ENCODE measurements around the gene SYT8. TPM values are rescaled to one million over a fixed set of nuclear protein-coding genes. Genes with fewer than 3 reads are reported as not detected.

The SYT8 gene
- total and polyA plus RNA-seq, 2 experiments from 2014 or later = not detected

DNA sequence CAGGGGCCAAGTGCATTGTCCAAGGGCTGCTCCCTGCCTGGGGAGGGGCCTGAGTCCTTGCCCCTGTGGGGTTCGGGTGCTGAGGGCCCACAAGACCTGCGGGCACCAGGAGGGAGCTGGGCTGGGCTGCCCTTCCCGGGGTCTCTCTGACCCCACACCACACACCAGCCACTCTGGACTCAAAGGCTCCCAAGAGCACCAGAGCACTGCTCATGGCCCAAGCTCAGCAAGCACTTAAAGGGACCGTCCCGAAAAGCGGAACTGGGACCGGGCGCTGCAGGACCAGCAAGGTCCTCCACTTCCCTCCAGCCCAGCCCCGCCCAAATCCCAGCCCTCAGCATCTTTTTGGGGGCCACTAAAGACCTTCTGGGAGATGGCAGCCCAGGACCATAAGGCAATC is 23.4 kb downstream of the SYT8 start:
- DNase-seq = no peak
- Histone ChIP-seq H3K79me2 (ENCODE audit: insufficient read depth) (no peaks in the 10 kb centered on the region), H3K9me2 (ENCODE audit: insufficient read depth) (no peaks in the 10 kb centered on the region), H3K9me3 (ENCODE audit: low read depth) (no peaks in the 10 kb centered on the region), H2AFZ (no peak overlapping the region), H4K20me1 (ENCODE audit: insufficient read depth) (no peaks in the 10 kb centered on the region), H3K4me2 (ENCODE audit: unreplicated experiment) (no peak overlapping the region), H3K4me1 (ENCODE audit: insufficient read depth) (0 out of 2 replicates have a peak, but pooled peaks cover 2% of the 10 kb centered on the region), H3F3A (ENCODE audit: insufficient read depth) (no peaks in the 10 kb centered on the region), H3K27ac (no peak overlapping the region), H3K27me3 (replicated peaks; ENCODE audit: insufficient read depth) (peaks cover 4% of the 10 kb centered on the region; the same call in 1 of the 2 replicates), H3K9ac (no peak overlapping the region), H3K36me3 (ENCODE audit: low read depth) (no peaks in the 10 kb centered on the region), H3K4me3 (no peak overlapping the region)
- TF ChIP-seq EZH2 (IDR thresholded peaks at IDR 0.05; ENCODE audit: insufficient read depth, poor library complexity, severe bottlenecking) (no peak), EZH2phosphoT487 (IDR thresholded peaks at IDR 0.05; ENCODE audit: insufficient read depth, low read depth) (no peak)
- in situ Hi-C loops (cut with MboI) = loop anchor here (25.0 kb wide), 1 partner anchor 304 kb away; the partner anchor contains the start of genes INS and TH
- WGBS, 2 experiments (ENCODE audit: low coverage in 1 of 2, low lambda C conversion rate in 2 of 2, missing lambda C conversion rate in 2 of 2) = 77 to 79% methylated on average over 6 to 7 of the region's 9 CpGs

DNA sequence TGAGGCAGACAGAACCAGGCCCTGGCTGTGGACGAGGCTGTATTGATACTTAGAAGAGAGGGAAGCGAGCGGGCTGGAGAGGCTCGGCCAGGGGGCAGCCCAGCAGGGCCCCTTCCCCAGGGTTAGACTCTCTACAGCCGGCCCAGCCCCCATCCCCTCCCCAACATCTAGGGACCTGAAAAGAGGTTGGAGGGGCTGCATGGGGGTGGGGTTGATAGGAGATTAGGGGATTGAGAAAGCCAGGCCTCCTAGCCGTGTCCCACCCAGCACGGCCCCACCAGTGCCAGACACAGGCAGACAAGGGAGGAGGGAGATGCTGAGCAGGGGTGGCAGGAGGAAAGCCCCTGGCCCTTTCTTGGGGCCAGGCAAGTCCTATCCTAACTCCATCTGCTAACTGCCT is 23.8 kb downstream of the SYT8 start:
- no peak overlapping the region for H3K4me3 ChIP-seq
- H3K9me3 ChIP-seq (ENCODE audit: low read depth) = no peaks in the 10 kb centered on the region
- in situ Hi-C loops (cut with MboI) = loop anchor here (25.0 kb wide), 1 partner anchor 304 kb away; the partner anchor contains the start of genes INS and TH
- no peaks in the 10 kb centered on the region for H4K20me1 ChIP-seq (ENCODE audit: insufficient read depth)
- H3K4me2 ChIP-seq (ENCODE audit: unreplicated experiment) = no peak overlapping the region
- H3K9ac ChIP-seq = no peak overlapping the region
- TF ChIP-seq EZH2phosphoT487 (IDR thresholded peaks at IDR 0.05; ENCODE audit: insufficient read depth, low read depth) = no peak
- no peak for TF ChIP-seq EZH2 (IDR thresholded peaks at IDR 0.05; ENCODE audit: insufficient read depth, poor library complexity, severe bottlenecking)
- H3K9me2 ChIP-seq (ENCODE audit: insufficient read depth) = no peaks in the 10 kb centered on the region
- H3K36me3 ChIP-seq (ENCODE audit: low read depth) = no peaks in the 10 kb centered on the region
- H3K4me1 ChIP-seq (ENCODE audit: insufficient read depth) = peaks cover 5% of the 10 kb centered on the region; the same call in 1 of the 2 replicates
- DNase-seq = no peak
- H3K79me2 ChIP-seq (ENCODE audit: insufficient read depth) = no peaks in the 10 kb centered on the region
- H3F3A ChIP-seq (ENCODE audit: insufficient read depth) = no peaks in the 10 kb centered on the region
- H3K27me3 ChIP-seq (replicated peaks; ENCODE audit: insufficient read depth) = peaks cover 4% of the 10 kb centered on the region; the same call in 1 of the 2 replicates
- H2AFZ ChIP-seq = no peak overlapping the region
- no peak overlapping the region for H3K27ac ChIP-seq
- WGBS, 2 experiments (ENCODE audit: low coverage in 1 of 2, low lambda C conversion rate in 2 of 2, missing lambda C conversion rate in 2 of 2) = 65 to 71% methylated on average over 7 of the region's 7 CpGs

DNA sequence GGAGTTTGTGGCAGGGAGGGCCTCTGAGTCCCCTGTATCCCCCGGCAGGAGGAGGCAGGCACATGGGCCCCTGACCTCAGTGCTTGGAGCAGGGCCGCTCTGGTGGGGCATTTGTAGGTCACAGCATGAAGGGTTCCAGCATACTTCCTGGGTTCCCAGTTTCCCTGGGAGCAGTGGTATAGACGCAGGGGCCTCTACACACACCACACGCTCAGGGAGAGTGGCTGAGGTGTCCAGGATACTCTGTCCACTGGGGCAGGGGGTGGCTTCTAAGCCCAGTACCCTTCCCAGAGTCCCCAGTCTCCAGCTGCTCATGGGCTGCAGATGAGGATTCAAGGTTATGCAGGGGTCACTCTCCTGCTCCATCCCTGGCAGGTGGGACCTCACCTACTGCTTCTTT is 24.2 kb downstream of the SYT8 start:
- in situ Hi-C loops (cut with MboI) = loop anchor here (25.0 kb wide), 1 partner anchor 303 kb away; the partner anchor contains the start of genes INS and TH
- Histone ChIP-seq H3K36me3 (ENCODE audit: low read depth) (no peaks in the 10 kb centered on the region), H3K4me2 (ENCODE audit: unreplicated experiment) (no peak overlapping the region), H3K4me1 (ENCODE audit: insufficient read depth) (peaks cover 9% of the 10 kb centered on the region), H3K4me3 (no peak overlapping the region), H3K79me2 (ENCODE audit: insufficient read depth) (no peaks in the 10 kb centered on the region), H3K9ac (no peak overlapping the region), H3K27me3 (replicated peaks; ENCODE audit: insufficient read depth) (peaks cover 4% of the 10 kb centered on the region; the same call in 1 of the 2 replicates), H3K9me2 (ENCODE audit: insufficient read depth) (no peaks in the 10 kb centered on the region), H2AFZ (no peak overlapping the region), H3F3A (ENCODE audit: insufficient read depth) (no peaks in the 10 kb centered on the region), H3K9me3 (ENCODE audit: low read depth) (no peaks in the 10 kb centered on the region), H4K20me1 (ENCODE audit: insufficient read depth) (no peaks in the 10 kb centered on the region), H3K27ac (no peak overlapping the region)
- TF ChIP-seq EZH2phosphoT487 (IDR thresholded peaks at IDR 0.05; ENCODE audit: insufficient read depth, low read depth) (no peak), EZH2 (IDR thresholded peaks at IDR 0.05; ENCODE audit: insufficient read depth, poor library complexity, severe bottlenecking) (no peak)
- 69 to 75% methylated on average over 4 of the region's 4 CpGs for WGBS, 2 experiments (ENCODE audit: low coverage in 1 of 2, low lambda C conversion rate in 2 of 2, missing lambda C conversion rate in 2 of 2)
- no peak for DNase-seq

DNA sequence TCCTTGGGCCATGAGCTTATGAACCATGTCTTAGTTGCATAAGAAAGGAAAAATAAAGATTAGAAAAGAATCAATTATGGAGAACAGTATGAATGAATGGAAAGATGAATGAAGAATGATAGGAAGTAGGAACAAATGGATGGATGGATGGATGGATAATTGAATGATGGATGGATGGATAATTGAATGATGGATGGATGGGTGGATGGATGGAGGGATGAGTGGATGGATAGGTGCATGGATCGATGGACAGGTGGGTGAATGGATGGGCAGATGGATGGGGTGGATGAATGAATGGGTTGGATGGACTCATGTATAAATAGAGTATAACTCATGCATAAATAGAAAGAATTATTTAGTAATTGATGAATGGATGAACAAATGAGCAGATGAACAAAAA is 25.3 kb downstream of the SYT8 start:
- TF ChIP-seq EZH2 (IDR thresholded peaks at IDR 0.05; ENCODE audit: insufficient read depth, poor library complexity, severe bottlenecking) (no peak), EZH2phosphoT487 (IDR thresholded peaks at IDR 0.05; ENCODE audit: insufficient read depth, low read depth) (no peak)
- H3K79me2 ChIP-seq (ENCODE audit: insufficient read depth) = no peaks in the 10 kb centered on the region
- no peak overlapping the region for H3K27ac ChIP-seq
- H3K4me3 ChIP-seq = no peak overlapping the region
- no peak overlapping the region for H3K9ac ChIP-seq
- 65 to 68% methylated on average over 1 of the region's 1 CpG for WGBS, 2 experiments (ENCODE audit: low coverage in 1 of 2, low lambda C conversion rate in 2 of 2, missing lambda C conversion rate in 2 of 2)
- in situ Hi-C loops (cut with MboI) = loop anchor here (25.0 kb wide), 1 partner anchor 302 kb away; the partner anchor contains the start of genes INS and TH
- H3K4me2 ChIP-seq (ENCODE audit: unreplicated experiment) = no peak overlapping the region
- no peaks in the 10 kb centered on the region for H3K36me3 ChIP-seq (ENCODE audit: low read depth)
- H3K9me2 ChIP-seq (ENCODE audit: insufficient read depth) = no peaks in the 10 kb centered on the region
- no peak for DNase-seq
- H3K4me1 ChIP-seq (ENCODE audit: insufficient read depth) = peaks cover 15% of the 10 kb centered on the region
- H3F3A ChIP-seq (ENCODE audit: insufficient read depth) = no peaks in the 10 kb centered on the region
- H2AFZ ChIP-seq = no peak overlapping the region
- H3K9me3 ChIP-seq (ENCODE audit: low read depth) = no peaks in the 10 kb centered on the region
- H4K20me1 ChIP-seq (ENCODE audit: insufficient read depth) = no peaks in the 10 kb centered on the region
- peaks cover 4% of the 10 kb centered on the region; the same call in 1 of the 2 replicates for H3K27me3 ChIP-seq (replicated peaks; ENCODE audit: insufficient read depth)

All from GM23248 (cell line).